Jurkat, Clone E6-1 (cell line): ENCODE data around the gene GAN.
A peak's percentile ranks its signal among the peaks of the same experiment; 100 is the strongest.
"Not testable (repeated sequence)": the region's sequence is repeated elsewhere in the genome, so short reads cannot be mapped to it uniquely, and the experiment has no call there.

Experiments
- DNase-seq: peaks from one replicate; pipeline ENCODE4 v3.0.0-alpha.2; 2011; ENCODE audit warnings: low read depth, low spot score
- H3K4me3 ChIP-seq: 2 replicates; pipeline ENCODE4 v1.5.1; 2011; ENCODE audit warnings: mild to moderate bottlenecking, low read length, control low read depth, moderate library complexity

GAN gene

DNA sequence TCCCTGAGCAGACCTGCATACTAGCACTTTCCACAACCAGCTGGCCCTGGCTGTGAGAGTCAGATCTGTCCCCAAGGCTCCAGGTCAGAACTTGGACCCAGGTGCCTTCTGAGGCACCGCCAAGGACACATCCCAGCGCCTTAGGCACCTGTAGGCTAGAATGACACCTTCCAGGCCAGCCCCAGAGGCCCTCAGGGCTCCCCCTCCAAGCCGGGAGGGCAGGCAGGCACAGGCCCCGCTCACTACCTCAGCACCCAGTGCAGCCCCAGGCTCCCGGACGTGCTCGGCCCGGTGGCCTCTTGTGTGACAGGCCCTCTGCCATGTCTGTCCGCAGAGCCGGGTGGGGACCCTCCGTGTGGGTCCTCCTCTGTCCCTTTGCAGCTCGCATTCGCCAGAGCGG lies 73.6 kb downstream of the GAN start:
- no peak for DNase-seq
- H3K4me3 ChIP-seq, result no peak overlapping the region

DNA sequence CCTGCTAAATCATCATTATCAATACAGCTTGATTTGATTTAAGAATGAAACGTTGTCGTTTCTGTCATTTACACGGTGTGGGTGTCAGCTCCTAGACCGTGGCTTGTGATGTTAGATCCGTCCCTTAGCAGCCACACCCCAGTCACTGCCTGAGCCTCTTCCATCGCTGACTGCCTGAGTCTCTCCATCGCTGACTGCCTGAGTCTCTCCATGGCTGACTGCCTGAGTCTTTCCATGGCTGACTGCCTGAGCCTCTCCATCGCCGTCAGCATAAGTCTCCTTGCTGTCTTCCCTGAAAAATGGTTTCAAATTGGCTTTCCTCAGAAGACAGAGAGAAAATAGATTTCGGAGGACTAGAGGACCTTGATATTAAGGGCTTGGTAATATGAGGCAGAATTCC lies 76.1 kb downstream of the GAN start:
- DNase-seq, result no peak
- no peak overlapping the region for H3K4me3 ChIP-seq

DNA sequence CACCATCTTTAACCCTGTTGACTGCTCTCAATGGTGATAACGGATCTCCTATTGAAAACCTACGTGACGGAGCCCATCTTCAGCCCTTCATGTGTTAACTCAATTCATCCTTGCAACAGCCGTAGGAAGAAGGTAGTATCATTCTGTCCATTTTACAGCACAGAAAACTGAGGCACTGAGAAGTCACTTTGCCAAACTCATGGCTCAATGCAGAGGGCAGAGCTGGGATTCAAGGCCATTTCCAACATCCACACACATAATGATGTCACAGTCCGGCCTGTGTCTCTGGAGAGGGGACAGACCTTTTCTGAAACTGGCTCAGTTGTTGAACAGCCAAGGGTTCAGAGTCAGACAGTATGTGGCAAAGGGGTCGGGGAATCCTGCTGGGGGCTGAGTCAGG lies 77.2 kb downstream of the GAN start:
- DNase-seq, result no peak
- H3K4me3 ChIP-seq, result no peak overlapping the region

DNA sequence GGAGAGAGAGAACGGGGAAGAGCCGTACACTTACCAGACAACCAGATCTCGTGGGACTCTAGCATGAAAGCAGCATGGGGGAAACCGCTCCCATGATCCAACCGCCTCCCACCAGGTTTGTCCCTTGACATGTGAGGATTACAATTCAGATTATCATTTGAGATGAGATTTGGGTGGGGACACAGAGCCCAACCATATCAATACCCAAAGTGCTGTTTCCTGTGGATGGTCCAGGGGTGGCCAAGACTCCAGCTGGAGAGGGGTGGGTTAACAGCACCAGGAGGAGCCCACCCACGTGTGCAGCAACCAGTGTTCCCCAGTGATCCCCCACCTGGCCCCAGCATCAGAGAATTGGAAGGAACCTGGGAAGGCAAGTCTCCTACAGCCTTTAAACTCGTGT lies 79.7 kb downstream of the GAN start:
- DNase-seq, result no peak
- no peak overlapping the region for H3K4me3 ChIP-seq

DNA sequence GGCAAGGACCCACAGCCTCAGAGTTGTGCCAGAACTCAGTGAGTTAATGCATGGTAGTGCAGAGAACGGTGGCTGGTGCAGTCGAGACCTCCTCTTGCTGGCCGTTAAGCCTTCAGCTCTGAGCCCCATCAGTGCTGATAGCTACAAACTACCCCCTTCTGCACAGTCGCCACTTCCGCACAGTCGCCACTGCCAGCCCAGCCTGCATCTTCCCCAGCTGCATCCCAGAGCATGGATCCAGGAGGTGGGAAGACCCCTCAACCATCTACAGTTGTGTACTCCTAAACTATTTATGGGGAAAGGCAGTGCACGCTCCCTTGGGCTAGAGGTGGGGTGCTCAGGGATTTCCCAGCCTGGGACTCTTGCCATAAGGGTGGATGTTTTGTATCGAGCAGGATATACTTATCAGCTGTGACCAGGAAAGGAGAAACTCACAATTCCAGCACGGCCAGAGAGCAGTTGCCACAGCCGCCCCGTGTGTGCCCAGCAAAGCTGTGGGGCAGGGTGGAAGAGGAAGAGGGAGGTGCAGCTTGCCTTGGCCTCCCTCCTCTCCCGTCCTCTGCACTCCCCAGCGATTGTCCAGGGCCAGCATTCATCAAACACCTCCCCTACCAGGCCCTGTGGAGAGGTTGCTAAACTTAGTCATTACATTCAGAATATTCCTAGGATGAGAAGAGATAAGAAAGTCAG lies 80.3 kb downstream of the GAN start:
- H3K4me3 ChIP-seq, result no peak overlapping the region
- DNase-seq, result no peak

DNA sequence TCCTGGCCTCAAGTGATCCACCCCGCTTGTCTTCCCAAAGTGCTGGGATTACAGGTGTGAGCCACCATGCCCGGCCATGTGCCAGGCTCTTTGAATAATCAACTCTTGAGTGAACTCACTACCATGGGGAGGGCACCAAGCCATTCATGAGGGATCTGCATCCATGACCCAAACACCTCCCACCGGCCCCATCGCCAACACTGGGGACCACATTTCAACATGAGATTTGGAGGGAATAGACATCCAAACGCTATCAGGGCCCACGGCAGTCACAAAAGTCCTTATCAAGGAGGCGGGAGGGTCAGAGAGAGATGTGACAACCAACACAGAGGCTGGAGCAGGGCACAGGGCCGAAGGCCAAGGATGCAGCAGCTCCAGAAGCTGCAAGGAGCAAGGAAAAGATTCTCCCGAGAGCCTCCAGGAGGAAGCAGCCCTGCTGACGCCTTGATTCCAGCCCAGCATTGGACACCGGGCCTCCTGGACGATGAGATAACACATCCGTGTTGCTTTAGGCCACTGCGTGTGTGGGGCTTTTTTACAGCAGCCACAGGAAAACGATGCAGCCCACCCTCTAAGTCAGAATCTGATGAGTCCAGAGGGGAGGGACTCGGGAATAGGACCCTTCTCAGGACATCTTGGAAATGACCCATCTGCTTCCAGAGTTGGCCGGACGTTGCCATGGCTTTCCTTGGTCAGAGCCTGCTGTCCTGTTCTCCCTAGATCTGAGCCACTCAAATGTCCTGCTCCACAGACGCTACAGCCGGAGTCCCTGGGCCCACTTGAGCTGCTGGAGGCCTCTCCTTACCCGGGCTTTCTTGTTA lies 82.5 kb downstream of the GAN start:
- no peak overlapping the region for H3K4me3 ChIP-seq
- no peak for DNase-seq

DNA sequence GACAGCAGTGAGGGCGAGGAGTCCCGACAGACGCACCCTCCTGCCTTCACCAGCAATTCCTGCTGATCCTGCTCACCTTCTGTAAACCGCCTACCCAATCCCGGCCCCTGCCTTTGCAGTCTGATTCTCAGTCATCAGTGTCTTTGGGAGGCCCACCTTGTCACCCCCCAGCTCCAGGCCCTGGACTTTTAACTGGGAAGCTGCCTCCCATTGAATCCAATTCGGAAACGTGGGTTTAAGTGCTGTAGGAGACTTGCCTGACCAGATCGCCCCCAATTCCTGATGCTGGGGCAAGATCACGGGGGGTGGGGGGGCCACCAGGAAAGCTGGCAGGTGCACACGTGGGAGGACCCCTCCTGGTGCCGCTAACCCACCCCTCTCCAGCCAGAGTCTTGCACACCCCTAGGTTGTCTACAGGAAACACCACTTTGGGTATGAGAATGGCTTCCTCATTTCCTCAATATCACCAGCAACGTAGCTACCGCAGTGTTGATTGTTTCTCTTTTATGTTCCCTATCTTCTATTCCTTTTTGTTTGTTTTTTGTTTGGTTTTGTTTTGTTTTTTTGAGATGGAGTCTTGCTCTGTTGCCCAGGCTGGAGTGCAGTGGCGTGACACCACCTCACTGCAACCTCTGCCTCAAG lies 83.2 kb downstream of the GAN start:
- no peak overlapping the region for H3K4me3 ChIP-seq
- DNase-seq, result no peak

DNA sequence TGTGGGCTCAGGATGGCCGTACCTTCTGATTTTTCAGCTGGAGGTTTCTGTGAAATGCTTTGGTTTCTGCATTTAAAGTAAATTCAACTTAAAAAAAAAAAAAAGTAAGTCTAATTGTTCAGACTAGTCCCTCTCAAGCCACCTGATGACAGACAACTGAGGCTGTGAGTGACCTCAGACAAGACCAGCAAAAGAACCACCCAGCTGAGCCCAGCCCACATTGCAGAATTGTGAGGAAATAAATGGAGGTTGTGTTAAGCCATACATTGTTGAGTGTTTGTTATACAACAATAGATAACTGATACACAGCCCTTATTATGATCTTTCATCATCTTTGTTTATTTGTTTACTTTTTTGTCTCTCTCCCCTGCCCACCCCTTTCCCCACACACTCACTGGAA lies 85.1 kb downstream of the GAN start:
- no peak for DNase-seq
- no peak overlapping the region for H3K4me3 ChIP-seq

DNA sequence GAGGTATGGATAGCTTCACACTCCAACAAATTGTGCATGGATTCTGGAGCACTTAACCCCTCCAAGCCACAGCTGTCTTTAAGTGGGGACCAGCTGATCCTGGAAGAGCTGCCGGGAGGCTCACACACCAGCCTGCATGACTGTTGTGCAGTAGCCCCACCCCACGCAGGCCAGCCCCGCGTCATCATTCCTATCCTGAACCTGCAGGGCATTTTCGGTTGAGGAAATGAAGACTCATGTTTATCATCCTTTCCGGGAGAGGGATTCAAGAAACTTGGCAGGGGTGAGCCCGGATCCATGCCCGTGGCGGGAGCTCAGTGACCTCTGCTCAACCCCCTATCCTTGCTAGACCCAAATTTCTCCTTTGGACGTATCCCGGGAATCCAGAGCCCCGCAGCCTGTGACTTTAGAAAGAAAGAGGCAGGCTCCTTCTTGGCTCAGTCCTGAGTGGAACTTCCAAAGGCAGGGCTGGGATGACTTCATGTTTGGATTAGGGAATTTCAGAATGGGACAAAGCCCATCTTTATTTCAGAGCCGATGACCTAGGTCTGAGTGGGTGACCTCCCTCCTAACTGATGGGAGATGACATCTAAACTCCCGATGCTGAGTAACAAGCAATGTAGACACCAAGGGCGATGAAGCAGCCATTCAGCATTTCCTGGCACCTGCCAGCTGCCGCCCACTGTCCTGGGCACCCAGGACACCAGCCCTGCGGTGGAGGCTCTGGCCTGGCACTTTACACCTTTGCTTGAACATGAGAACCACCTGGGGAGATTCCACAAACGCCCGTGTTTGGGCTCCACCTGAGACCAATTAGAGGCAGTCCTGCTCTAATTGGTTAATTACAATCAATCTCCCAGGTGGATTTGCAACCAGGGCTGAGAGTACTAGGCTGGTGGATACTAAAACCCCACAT lies 86.5 kb downstream of the GAN start:
- H3K4me3 ChIP-seq, result no peak overlapping the region
- no peak for DNase-seq

DNA sequence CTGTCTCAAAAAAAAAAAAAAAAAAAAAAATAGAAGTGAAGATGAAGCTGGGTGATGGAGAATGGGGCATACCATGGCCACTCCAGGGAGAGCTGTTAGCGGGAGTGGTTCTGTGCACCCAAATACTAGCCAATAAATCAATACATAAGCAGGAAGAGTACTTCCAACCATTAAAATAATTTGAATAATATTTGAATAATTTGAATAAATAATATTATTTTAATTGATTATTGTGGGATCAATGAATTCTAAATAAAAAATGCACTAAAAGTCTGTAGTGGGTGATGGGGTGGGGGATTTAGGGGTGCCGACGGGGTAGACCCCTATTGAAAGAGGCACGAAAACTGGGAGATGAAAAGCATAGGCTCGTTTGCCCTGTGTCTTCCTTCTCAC lies 88.4 kb downstream of the GAN start:
- DNase-seq, result no peak
- H3K4me3 ChIP-seq, result no peak overlapping the region

DNA sequence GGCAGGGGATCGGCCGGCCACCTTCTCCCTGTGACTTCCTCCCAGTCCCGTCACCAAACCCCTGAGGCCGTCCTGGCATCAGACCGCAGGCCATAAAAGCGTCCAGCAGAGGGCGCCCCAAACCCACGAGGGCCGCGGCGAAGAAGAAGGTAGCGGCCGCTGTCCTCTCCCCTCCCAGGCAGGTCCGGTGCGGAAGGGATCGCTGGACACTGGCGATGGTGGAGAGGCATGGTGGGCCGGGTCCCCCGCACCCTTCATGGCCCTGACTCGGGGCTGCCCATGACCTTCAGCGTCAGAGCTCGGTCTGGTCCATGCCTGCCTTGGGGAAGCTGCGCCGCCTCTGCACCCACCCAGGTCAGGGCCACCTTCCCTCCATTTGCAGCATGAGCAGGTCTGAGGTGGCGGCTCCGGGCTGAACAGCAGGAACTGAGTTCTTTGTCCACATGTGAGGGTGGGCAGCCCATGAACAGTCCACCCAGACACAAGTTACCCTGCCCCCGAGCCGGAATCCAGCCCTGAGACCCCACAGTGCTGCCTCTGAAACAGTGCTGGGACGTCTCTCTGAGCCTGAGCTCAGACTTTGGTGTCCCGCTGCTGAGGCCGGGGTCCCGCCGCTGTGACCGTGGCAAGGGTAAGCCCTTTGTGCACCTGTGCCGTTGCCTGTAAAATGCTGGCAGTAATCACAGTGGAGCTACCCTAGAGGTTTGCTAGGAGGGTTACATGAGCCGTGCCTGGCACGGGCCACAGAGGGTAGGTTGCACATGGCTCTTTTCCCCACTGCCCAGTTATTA lies 89.0 kb downstream of the GAN start:
- H3K4me3 ChIP-seq, result peak overlapping the region; percentile 18
- peak; percentile 43 for DNase-seq

DNA sequence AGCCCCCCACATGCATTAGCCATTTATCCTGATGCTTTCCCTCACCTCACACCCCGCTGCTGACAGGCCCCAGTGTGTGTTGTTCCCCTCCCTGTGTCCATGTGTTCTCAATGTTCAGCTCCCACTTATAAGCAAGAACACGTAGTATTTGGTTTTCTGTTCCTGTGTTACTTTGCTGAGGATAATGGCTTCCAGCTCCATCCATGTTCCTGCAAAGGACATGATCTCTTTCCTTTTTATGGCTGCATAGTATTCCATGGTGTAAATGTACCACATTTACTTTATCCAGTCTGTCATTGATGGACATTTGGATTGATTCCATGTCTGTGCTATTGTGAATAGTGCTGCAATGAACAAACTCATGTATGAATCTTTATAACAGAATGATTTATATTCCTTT lies 90.2 kb downstream of the GAN start:
- not testable (repeated sequence) for H3K4me3 ChIP-seq, DNase-seq

DNA sequence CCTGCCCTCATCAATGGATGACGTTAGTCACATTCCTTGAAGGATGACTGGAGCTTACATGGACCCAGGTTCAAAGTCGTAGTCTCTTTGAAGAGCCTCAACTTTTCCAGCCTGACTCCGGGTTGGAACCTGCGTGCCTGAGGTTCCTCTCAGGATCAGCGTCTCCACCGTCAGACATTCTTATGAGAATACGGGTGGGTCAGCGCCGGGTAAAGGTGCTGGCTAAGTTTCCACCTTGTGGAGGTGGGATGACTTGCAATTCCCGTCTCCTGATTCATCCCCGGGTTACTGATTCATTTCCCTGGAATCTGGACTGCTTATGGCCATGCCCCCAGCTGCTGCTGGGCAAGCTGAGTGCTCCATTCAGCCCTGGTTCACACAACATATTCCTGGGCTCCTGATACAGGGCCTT lies 90.9 kb downstream of the GAN start:
- DNase-seq, result no peak

DNA sequence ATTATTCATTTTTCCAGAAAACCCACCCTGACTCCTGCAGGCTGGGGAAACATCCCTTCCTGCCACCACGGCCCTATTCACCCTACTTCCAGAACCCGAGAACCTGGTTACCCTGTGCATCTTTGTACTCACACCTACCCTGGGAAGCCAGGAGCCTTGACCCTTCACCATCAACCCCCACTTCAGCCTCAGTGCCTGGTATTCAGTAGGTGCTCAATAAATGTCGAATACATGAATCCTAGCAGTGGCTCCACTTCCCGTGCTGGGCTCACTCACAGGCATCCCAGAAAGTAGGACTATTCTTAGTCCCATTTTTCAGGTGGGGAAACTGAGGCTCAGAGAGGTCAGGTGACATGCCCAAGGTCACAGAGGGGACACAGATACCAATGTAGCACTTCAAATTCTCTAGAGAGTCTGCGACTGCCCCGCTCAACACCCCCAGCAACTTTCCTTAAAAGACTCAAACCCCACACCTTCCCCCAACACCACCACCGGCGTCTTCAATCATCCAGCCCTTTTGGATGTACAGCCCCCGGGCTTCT lies 93.7 kb downstream of the GAN start:
- no peak for DNase-seq
- H3K4me3 ChIP-seq, result no peak overlapping the region

More for the DNA sequence above, 90.9 kb downstream of the GAN start:
- no peak overlapping the region for H3K4me3 ChIP-seq

DNA sequence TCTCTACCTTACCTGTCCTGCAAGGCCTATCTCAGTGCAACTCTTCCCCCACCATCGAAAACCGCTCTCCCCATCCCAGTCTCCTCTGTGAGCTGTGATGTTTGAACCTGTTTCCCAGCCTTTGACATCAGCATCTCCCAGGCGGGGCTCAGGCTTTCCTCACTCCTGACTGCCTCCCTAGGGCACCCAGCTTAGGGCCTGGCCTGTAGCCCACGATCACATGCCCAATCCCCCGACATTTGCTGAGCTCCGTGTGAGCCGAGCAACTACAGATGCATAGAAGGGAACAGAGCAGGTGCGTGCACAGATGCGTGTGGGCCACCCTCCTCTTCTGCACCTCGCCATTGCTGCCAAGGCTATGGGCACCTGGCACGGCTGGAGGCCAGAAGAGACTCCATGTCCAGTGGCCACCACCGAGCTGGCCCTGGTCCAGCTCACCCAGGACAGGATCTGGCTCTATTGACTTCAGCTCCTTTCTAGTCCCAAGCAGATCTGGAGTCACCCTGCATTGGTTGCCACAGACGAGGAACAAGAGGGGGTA lies 94.3 kb downstream of the GAN start:
- no peak overlapping the region for H3K4me3 ChIP-seq
- no peak for DNase-seq

DNA sequence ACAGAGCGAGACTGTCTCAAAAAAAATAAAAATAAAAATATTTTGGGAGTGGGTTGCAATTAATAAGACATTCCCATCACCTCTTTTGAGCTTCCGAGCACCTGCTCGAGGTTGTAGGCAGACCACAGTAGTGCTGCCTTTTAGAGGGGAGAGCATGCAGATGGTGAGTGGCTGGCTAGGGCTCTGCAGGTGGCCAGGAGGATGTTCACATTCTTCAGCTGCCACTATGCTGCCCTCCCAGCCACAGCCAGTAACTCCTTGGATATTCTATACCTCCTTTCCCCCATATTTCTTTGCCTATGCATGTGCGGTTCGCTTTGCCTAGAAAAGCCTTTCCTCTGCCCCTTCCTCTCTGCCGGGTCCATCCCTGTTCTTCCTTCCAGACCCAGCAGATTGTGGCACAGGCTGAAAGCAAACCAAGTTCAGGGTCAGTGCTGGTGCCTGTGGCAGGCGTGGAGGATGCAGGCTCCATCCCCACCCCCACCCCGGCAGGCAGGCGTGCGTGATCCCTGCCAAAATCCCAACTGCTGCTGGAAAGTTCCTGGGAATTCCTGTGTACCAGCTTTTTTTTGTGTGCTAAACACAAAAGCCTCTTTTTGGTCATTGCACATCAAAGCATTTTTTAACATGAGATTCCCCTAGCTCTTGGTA lies 96.0 kb downstream of the GAN start:
- DNase-seq, result no peak

DNA sequence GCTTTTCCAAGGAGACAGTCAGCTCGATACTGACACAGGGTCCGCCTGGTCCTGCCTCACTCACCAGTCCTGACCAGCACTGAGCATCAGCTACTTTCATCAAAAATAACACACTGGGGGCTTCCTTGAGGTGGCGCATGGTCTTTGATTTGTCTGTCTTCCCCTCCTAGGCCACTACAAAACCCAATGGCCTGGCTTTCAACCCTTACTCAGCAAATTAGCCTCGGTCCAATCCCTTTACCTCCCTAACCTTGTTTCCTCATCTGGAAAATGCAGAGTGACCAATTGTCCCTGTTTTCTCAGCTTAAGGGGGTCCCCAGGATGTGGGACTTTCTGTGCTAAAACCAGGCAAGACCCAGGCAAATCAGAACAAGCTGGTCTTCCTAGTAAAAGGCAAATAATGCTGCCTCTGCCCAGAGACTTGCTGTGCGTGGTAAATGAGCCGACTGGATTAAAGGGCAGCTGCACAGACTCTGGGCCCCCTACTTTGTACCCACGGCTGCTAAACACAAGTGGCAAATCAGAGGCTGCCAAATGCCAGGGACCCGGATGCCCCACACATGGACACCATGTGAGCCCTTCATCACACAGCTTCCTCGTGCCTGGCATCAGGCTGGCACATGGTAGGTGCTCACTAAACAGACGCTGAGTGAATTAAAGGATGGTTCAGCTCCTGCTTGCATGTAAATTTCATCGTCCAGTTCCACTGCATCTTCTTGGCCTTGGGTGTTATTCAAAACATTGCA lies 98.7 kb downstream of the GAN start:
- no peak for DNase-seq
- no peak overlapping the region for H3K4me3 ChIP-seq

More for the DNA sequence above, 96.0 kb downstream of the GAN start:
- H3K4me3 ChIP-seq, result no peak overlapping the region
